H1 (cell line): ENCODE measurements around the gene SELPLG. TPM values are rescaled to one million over a fixed set of nuclear protein-coding genes. Genes with fewer than 3 reads are reported as not detected.
A peak's percentile ranks its signal among the peaks of the same experiment; 100 is the strongest.

Experiments used
- CTCF ChIA-PET: fragments of 300-600 bp; sonication (Branson Sonifier 250); formaldehyde crosslinking; loops from one replicate; lab custom pipeline; 2021; ENCODE audit not compliant: partially characterized antibody; lab: Charles Lee
- POLR2A ChIA-PET: fragments of 300-600 bp; sonication (Branson Sonifier 250); formaldehyde crosslinking; loops from one replicate; lab custom pipeline; 2021; ENCODE audit warnings: inconsistent platforms; ENCODE audit not compliant: partially characterized antibody; lab: Charles Lee
- DNase-seq, 2 experiments: peaks; one replicate each; pipeline versions ENCODE4 v3.0.0 to v3.0.0-alpha.2; 2010 to 2022; ENCODE audit warnings: low spot score in 2 of 2, low read depth in 1 of 2, mixed read lengths in 1 of 2
- FAIRE-seq: peaks from 2 replicates; lab custom pipeline; 2011; peaks lifted over from hg19 to GRCh38; lab: Jason Lieb, UNC
- H2AFZ ChIP-seq: 2 replicates; pipeline ENCODE4 v1.8.1; 2012; ENCODE audit warnings: low read length, inconsistent platforms
- H2AK5ac ChIP-seq: 2 replicates; pipeline ENCODE4 v1.6.1; 2013; ENCODE audit warnings: low read depth, low read length
- H2BK120ac ChIP-seq: replicated peaks from 2 replicates; pipeline ENCODE3; 2013; ENCODE audit warnings: low read depth, low read length, inconsistent platforms
- H2BK12ac ChIP-seq: 2 replicates; pipeline ENCODE4 v1.6.1; 2013; ENCODE audit warnings: low read depth, low read length
- H2BK15ac ChIP-seq: 2 replicates; pipeline ENCODE4 v1.6.1; 2013; ENCODE audit warnings: low read length
- H2BK20ac ChIP-seq: 2 replicates; pipeline ENCODE4 v1.6.1; 2013; ENCODE audit warnings: low read length
- H2BK5ac ChIP-seq: 2 replicates; pipeline ENCODE4 v1.6.1; 2013; ENCODE audit warnings: low read depth, low read length
- H3K14ac ChIP-seq: 2 replicates; pipeline ENCODE4 v1.6.1; 2013; ENCODE audit warnings: inconsistent platforms; ENCODE audit not compliant: insufficient read length
- H3K18ac ChIP-seq: 2 replicates; pipeline ENCODE4 v1.6.1; 2013; ENCODE audit warnings: low read length; ENCODE audit errors: extremely low read depth
- H3K23ac ChIP-seq: 2 replicates; pipeline ENCODE4 v1.6.1; 2013; ENCODE audit warnings: inconsistent platforms; ENCODE audit not compliant: insufficient read length
- H3K23me2 ChIP-seq: 2 replicates; pipeline ENCODE4 v1.6.1; 2013; ENCODE audit warnings: low read depth, low read length
- H3K27ac ChIP-seq: 2 replicates; pipeline ENCODE4 v1.6.1; 2011; ENCODE audit warnings: low read depth, low read length, inconsistent platforms
- H3K27me3 ChIP-seq, 4 experiments: replicated peaks in 1 of 4; 1 replicate in 1 of 4; 2 replicates in 3 of 4; pipeline versions ENCODE4 v1.6.1 to v1.8.1; 2011 to 2013; ENCODE audit warnings: low read length in 3 of 4, mild to moderate bottlenecking in 3 of 4, inconsistent platforms in 2 of 4, mixed read lengths in 2 of 4, moderate library complexity in 1 of 4; ENCODE audit not compliant: control insufficient read depth in 3 of 4, insufficient read depth in 3 of 4; ENCODE audit errors: extremely low read depth in 1 of 4
- H3K36me3 ChIP-seq, 4 experiments: 2 replicates each; pipeline versions ENCODE4 v1.6.1 to v1.8.1; 2011 to 2013; ENCODE audit warnings: mild to moderate bottlenecking in 4 of 4, low read length in 3 of 4, moderate library complexity in 2 of 4, control low read depth in 1 of 4, inconsistent platforms in 1 of 4; ENCODE audit not compliant: insufficient read depth in 4 of 4, control insufficient read depth in 2 of 4
- H3K4ac ChIP-seq: replicated peaks from 2 replicates; pipeline ENCODE3; 2013; ENCODE audit warnings: low read length, low read depth, mixed read lengths, inconsistent platforms; ENCODE audit not compliant: insufficient read length
- H3K4me1 ChIP-seq, 4 experiments: replicated peaks in 1 of 4; 1 replicate in 1 of 4; 2 replicates in 3 of 4; pipeline versions ENCODE4 v1.6.1 to v1.8.1; 2011 to 2013; ENCODE audit warnings: low read length in 3 of 4, inconsistent platforms in 2 of 4, mixed read lengths in 1 of 4; ENCODE audit not compliant: insufficient read depth in 4 of 4, control insufficient read depth in 3 of 4
- H3K4me2 ChIP-seq, 2 experiments: 2 replicates each; pipeline versions ENCODE4 v1.6.1 to v1.8.1; 2011 to 2013; ENCODE audit warnings: low read depth in 2 of 2, low read length in 2 of 2, control low read depth in 1 of 2, inconsistent platforms in 1 of 2, mild to moderate bottlenecking in 1 of 2; ENCODE audit not compliant: insufficient read depth in 1 of 2
- H3K4me3 ChIP-seq, 4 experiments: fragments of 200-600, 300-600 bp in 1 of 4; sonication (generic), shearing (Covaris generic), sonication (Bioruptor Twin) in 1 of 4; 2 replicates each; pipeline versions ENCODE4 v1.5.1 to v1.8.1; 2011 to 2016; ENCODE audit warnings: low read length in 4 of 4, low read depth in 3 of 4, control low read depth in 2 of 4, inconsistent platforms in 2 of 4, mild to moderate bottlenecking in 2 of 4, mixed read lengths in 1 of 4, moderate library complexity in 1 of 4; ENCODE audit not compliant: insufficient read depth in 2 of 4; ENCODE audit errors: extremely low read depth in 1 of 4
- H3K56ac ChIP-seq: replicated peaks from 2 replicates; pipeline ENCODE3; 2013; ENCODE audit warnings: low read depth, mild to moderate bottlenecking, mixed read lengths, low read length, inconsistent platforms; ENCODE audit not compliant: insufficient read length
- H3K79me1 ChIP-seq: 2 replicates; pipeline ENCODE4 v1.6.1; 2013; ENCODE audit warnings: low read depth, low read length, control low read depth
- H3K79me2 ChIP-seq, 2 experiments: 2 replicates each; pipeline versions ENCODE4 v1.6.1 to v1.8.1; 2012 to 2013; ENCODE audit warnings: low read length in 2 of 2, mild to moderate bottlenecking in 2 of 2, inconsistent platforms in 1 of 2; ENCODE audit not compliant: insufficient read depth in 2 of 2, control insufficient read depth in 1 of 2
- H3K9ac ChIP-seq, 4 experiments: replicated peaks in 1 of 4; 1 replicate in 1 of 4; 2 replicates in 3 of 4; pipeline versions ENCODE4 v1.6.1 to v1.8.1; 2011 to 2013; ENCODE audit warnings: low read depth in 3 of 4, low read length in 3 of 4, control low read depth in 2 of 4, mild to moderate bottlenecking in 2 of 4, moderate library complexity in 2 of 4, inconsistent platforms in 1 of 4; ENCODE audit errors: extremely low read depth in 1 of 4
- H3K9me3 ChIP-seq, 2 experiments: 2 replicates each; pipeline versions ENCODE4 v1.6.1 to v1.8.1; 2012 to 2013; ENCODE audit warnings: mild to moderate bottlenecking in 2 of 2, moderate library complexity in 2 of 2, control low read depth in 1 of 2, inconsistent platforms in 1 of 2, low read depth in 1 of 2, low read length in 1 of 2, mixed read lengths in 1 of 2; ENCODE audit not compliant: insufficient read depth in 2 of 2
- H4K20me1 ChIP-seq, 2 experiments: replicated peaks in 1 of 2; 2 replicates each; pipeline versions ENCODE3 to v1.8.1; 2011 to 2013; ENCODE audit warnings: inconsistent platforms in 2 of 2, low read length in 2 of 2, mild to moderate bottlenecking in 1 of 2; ENCODE audit not compliant: insufficient read depth in 2 of 2, control insufficient read depth in 1 of 2
- H4K5ac ChIP-seq: 2 replicates; pipeline ENCODE4 v1.6.1; 2013; ENCODE audit warnings: low read length, low read depth, mixed read lengths, inconsistent platforms; ENCODE audit not compliant: insufficient read length
- H4K8ac ChIP-seq: 2 replicates; pipeline ENCODE4 v1.8.0; 2013; ENCODE audit warnings: mild to moderate bottlenecking, moderate library complexity, low read length, inconsistent platforms; ENCODE audit not compliant: insufficient read depth; ENCODE audit errors: extremely low read depth
- H4K91ac ChIP-seq: replicated peaks from 2 replicates; pipeline ENCODE3; 2013; ENCODE audit warnings: low read length, mixed read lengths, inconsistent platforms; ENCODE audit not compliant: insufficient read length
- WGBS, 2 experiments: shearing (Covaris generic) in 1 of 2; methylation state at CpG; one replicate each; pipeline versions ENCODE4 v1.1.6 to v1.1.7; 2013 to 2015; ENCODE audit warnings: low lambda C conversion rate in 2 of 2, mixed read lengths in 2 of 2, inconsistent platforms in 1 of 2, low coverage in 1 of 2, missing lambda C conversion rate in 1 of 2; ENCODE audit not compliant: insufficient replicate concordance in 2 of 2, insufficient coverage in 1 of 2, insufficient read length in 1 of 2; ENCODE audit errors: extremely low coverage in 1 of 2, missing lambda C conversion rate in 1 of 2; 5-methylcytosine and 5-hydroxymethylcytosine counted together
- polyA plus RNA-seq, 7 experiments: library from polyadenylated mRNA; depleted of rRNA in 3 of 7; stranded (reverse) in 5 of 7; unstranded in 2 of 7; fragments of >200 nt in 5 of 7; fragments of 200-250 nt in 2 of 7; gene quantifications; 1 replicate in 5 of 7; 2 replicates in 1 of 7; 4 replicates in 1 of 7; pipeline versions ENCODE4 v1.2.1 to v1.2.3, GENCODE V29; 2011 to 2013; ENCODE audit warnings: missing spikeins in 2 of 7, mixed read lengths in 2 of 7
- total RNA-seq: library from RNA; stranded (reverse); fragmentation: NEBNext Ultra II Directional; extraction: Animal tissue kit (Norgen Biotek cat#: 25700); gene quantifications from 2 replicates; pipeline ENCODE4 v1.2.1, GENCODE V29; 2021
- TF ChIP-seq, protein P1 (sequence below): IDR thresholded peaks from 2 replicates; pipeline ENCODE4 v1.6.1; 2012; ENCODE audit warnings: inconsistent platforms

The SELPLG gene
- total and polyA plus RNA-seq, 2 of the 8 experiments (the other 6 are each of a cell fraction or from before 2014, with no cell fraction given) = 0.18 TPM; not detected in 1

DNA sequence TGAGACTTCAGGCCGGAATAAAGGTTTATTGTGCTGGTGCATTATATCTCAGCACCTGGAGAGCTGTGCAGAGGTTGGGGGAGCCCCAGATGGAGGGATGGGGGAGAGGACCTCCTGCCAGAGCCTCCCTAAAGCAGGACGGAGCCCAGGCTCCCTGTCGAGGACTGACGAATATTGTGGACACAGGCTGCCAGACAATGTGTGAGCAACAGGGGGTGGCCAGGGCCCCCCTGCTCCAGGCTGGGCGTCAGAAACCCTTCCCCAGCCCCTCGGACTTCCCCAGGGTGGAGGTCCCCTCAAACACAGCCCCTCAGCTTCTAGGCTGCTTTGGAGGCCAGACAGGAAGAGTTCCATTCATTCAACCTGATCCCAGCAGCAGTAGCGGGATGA is 43.9 kb downstream of the SELPLG start:
- Histone ChIP-seq H3K79me2 (no peaks in the 10 kb centered on the region), H4K20me1 (no peaks in the 10 kb centered on the region), H3K56ac (no peak overlapping the region), H3K4me3 (no peak overlapping the region), H3K4me1 (peaks cover 0 to 17% (median 11%) of the 10 kb centered on the region in 4 experiments; a peak in 6 of 7 replicates), H4K8ac (peak overlapping the region; percentile 35; the same call in 1 of the 2 replicates), H2BK5ac (no peak overlapping the region), H3K79me1 (no peaks in the 10 kb centered on the region), H2BK12ac (0 out of 2 replicates have a peak overlapping the region, but pooled peaks have one; percentile 9), H3K4me2 (0 out of 4 replicates have a peak overlapping the region, but pooled peaks of 1 of the 2 experiments have one; percentile 7), H3K36me3 (no peaks in the 10 kb centered on the region), H2BK120ac (no peak overlapping the region), H3K4ac (no peak overlapping the region), H3K23me2 (no peaks in the 10 kb centered on the region), H2AFZ (no peak overlapping the region), H2BK15ac (no peak overlapping the region), H3K27ac (no peak overlapping the region), H2BK20ac (no peak overlapping the region), H4K5ac (no peak overlapping the region), H3K27me3 (no peaks in the 10 kb centered on the region), H3K18ac (no peak overlapping the region; the same call in 1 of the 2 replicates), H3K23ac (no peak overlapping the region), H3K9ac (no peak overlapping the region), H2AK5ac (no peak overlapping the region), H3K9me3 (no peaks in the 10 kb centered on the region), H4K91ac (no peak overlapping the region), H3K14ac (no peak overlapping the region)
- ChIA-PET POLR2A (interaction anchor here (1.2 to 3.5 kb wide), 3 partner anchors 11 to 28 kb away, joined by 3 to 10 read pairs (median 5); partner anchors contain the start of genes ISCU and SART3), CTCF (interaction anchor here (0.6 to 1.8 kb wide), 15 partner anchors 8 to 382 kb away, joined by 3 to 7 read pairs (median 3); partner anchors contain the start of gene TMEM119)
- no peak for FAIRE-seq
- WGBS, 2 experiments = 72% methylated on average over 7 of the region's 7 CpGs; no CpG with 5 or more reads in 1 of the 2 experiments
- DNase-seq = no peak
- TF ChIP-seq, protein P1, sequence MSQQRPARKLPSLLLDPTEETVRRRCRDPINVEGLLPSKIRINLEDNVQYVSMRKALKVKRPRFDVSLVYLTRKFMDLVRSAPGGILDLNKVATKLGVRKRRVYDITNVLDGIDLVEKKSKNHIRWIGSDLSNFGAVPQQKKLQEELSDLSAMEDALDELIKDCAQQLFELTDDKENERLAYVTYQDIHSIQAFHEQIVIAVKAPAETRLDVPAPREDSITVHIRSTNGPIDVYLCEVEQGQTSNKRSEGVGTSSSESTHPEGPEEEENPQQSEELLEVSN = no peak
